ENCODE measurements around the gene SYT1.

Gene SYT1

DNA sequence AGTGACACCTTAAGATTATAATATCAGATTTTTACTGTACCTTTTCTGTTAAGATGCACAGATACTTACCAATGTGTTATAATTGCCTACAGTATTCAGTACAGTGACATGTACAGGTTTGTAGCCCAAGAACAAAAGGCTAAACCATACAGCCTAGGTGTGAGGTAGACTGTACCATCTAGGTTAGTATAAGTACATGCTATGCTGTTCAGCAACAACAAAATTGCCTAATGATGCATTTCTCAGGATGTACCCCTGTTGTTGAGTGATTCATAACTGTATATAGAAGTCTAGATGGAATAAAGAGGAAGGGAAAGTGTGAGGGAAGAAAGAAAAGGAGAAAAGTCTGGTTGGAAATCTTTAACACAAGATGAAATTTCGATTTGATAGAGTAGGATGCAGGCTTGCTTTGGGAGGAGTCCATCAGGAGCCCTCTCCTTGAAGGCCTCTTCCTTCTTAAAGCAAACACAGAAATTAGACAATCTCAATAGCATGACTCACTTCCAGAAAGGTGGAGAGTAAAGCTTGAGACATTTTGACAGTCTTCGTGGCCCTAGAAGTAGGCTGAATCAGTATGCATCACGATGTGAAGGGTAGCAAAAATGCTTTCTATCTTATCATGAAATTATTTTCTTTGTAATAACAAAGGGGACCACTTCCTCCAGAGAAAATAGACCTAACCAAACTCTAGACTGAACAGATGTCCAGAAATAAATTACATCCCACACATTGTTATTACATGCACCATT, 191.5 kb downstream of the SYT1 start:
- DNase-seq (ENCODE audit: low read depth in 2 of 3, low spot score in 2 of 3) = no peak

DNA sequence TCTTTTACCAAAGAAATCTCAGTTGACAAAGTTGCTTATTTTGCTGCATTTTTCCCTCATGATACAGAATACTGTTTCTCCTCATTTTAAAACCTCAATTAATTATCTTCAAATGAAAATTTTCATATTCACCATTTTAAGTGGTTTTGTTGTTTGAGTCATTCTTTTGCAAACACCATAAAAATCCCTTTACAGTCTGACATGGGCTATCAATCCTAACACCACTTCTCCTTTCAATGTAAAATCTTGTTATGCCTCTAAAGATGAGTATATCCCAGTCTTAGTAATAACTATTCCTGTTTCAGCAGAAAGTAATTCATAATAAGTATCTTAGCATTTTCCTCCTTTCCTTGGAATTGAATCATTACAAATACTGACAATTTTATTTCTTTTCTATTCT, 192.2 kb downstream of the SYT1 start:
- DNase-seq (ENCODE audit: low read depth in 2 of 3, low spot score in 2 of 3) = no peak

DNA sequence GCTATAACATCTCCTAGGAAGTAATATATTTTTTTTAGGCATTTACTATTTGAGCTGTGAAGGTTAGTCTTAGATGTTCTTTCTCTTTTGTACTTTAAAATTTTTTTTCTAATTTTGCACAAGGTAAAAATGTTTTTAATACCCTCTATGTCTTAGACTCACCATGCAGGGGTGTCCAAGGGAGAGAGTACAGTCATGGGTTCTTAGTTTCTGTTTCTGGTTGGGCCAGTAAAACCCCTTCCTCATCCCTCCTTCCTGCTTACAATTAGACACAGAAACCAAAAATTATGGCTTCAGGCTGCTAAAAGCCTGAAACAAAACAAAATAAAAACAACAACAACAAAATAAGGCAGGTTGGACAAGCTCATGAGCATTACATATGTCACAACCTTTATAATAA, 193.0 kb downstream of the SYT1 start:
- no peak for DNase-seq (ENCODE audit: low read depth in 2 of 3, low spot score in 2 of 3)

DNA sequence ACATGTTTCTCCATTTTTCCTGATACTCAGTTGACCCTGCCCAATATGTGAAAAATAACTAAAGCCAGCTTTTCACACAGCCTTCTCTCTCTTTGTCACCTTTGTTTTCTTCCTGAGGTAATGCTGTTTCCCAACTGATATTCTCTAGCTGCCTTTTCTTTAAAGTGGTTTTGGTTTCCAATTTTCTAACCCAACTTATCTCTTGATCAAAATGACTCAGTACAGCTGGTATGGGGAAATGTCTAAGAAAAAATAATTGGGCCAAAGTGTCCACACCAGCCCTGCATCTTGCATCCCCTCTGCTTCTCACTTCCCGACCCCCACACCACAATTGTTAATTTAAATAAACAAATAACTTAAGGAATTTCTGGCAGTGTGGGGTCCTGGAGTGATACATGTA, 193.8 kb downstream of the SYT1 start:
- DNase-seq (ENCODE audit: low read depth in 2 of 3, low spot score in 2 of 3) = no peak

DNA sequence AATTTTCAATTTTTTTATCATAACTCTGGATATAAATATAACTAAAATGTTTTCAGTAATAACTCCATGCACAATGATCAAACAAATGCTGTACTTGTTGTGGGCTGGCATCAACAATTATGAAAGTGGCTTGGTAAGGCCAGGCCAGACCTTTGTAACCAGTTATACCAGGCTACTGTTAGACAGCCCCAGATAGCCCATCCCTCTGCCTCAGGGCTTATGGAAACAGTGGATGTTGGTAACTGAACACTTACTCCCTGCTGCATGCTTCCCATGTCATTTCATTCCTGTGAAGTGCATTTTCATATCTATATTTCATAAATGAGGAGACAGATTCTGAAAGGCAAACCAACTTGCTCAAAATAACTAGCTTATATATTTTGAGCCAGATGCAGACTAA, 195.0 kb downstream of the SYT1 start:
- no peak for DNase-seq (ENCODE audit: low read depth in 2 of 3, low spot score in 2 of 3)

DNA sequence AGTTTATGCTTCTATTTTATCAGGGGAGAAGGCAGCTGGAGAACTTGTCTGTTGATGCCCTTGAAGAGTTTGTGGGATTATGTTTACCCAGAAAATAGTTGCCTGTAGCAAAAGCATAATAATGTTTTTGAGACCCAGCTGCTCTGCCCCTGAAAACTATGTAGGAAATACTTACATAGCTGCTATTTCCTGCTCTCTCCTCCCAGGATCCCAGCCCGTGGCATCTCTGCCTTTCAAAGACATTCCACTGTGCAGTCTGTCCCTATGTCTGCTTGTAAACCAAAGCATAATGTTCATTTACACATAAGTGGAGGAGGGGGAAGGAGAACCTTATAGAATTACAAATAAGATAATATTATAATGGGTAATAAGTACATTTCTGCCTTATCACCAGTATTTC, 198.7 kb downstream of the SYT1 start:
- no peak for DNase-seq (ENCODE audit: low read depth in 2 of 3, low spot score in 2 of 3)

DNA sequence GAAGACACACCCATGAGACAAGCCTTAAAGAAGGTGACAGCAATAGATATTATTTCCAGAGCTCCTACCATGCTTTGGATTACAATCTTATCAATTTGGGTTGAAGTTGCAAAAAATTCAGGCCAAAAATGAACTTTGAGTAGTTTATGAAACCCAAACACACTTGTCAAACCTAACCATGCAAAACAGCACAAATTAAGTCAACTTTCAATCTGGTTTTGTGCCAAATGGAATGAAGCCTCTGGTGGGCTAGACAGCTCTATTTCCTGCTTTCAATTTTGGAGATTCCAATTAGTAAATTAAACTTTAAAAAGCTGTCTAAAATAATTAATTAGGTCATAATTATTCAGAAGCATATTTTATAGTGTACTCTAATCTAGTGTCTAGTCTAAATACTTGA, 203.4 kb downstream of the SYT1 start:
- no peak for DNase-seq (ENCODE audit: low read depth in 2 of 3, low spot score in 2 of 3)

DNA sequence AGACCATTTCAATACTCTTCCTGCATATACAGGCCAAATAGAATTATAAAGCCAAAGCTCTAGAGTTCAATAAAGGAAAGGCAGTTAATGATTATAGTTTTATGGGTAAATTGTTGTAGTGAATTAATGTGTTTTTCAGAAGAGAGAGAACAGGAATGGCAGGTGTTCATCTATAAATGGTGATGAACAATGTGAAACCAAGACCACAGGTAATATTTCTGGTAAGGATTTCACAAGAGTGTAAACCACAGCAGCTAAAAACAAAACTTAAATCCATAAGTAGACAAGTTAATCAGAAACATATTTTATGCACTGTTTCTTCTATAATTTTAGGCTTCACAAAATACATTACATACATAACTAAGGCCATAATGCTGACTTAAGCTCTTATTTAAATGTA, 204.4 kb downstream of the SYT1 start:
- no peak for DNase-seq (ENCODE audit: low read depth in 2 of 3, low spot score in 2 of 3)

DNA sequence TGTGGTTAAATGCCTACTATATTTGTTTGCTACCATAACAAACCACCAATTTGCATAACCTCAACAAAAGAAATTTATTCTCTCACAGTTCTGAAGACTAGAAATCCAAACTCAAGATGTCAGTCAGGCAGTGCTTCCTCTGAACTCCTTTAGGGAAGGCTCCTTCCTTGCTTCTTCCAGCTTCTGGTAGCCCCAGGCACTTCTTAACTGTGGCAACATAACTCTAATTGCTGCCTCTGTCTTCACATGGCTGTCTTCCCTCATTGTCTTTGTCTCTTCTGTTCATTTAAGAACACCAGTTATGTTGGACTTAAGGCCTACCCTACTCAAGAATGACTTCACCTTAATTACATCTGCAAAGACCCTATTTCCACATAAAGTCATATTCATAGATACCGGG, 206.9 kb downstream of the SYT1 start:
- no peak for DNase-seq (ENCODE audit: low read depth in 2 of 3, low spot score in 2 of 3)

DNA sequence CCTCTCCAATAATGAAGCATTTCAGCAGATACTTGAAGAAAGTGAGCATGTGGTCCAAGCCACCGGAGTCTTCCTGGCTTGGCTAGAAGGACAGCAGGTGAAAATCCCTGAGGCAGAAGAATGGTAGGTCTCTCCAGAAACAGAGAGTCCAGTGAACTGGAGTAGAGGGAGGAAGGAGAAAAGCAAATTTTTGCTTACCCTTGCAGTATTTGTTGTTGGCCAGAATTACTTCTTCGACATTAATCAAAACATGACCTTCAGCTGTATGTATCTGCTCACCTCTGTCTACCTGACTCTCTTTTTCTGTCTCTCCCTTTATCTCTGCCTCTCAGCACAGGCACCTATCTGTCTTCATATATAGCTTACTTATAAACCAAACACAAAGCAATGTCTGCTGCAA, 208.9 kb downstream of the SYT1 start:
- no peak for DNase-seq (ENCODE audit: low read depth in 2 of 3, low spot score in 2 of 3)

DNA sequence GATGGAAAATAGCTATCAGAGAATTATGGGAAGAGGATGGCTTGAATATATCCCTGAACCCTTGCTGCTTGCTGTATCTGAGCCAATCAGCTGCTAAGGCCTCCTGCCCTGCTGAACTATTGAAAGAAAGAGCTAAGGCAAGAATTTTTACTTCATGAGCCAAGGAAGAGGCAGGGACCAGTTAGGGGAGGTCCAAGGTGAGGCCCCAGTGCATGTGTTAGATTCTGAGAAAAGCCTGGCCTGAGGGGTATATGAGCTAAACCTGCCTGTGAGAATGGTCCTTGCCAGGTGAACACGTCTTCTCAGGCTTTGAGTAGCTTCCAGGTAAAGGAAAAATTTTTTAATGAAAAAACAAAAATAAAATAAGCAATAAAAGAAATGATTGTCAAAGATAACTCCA, 218.0 kb downstream of the SYT1 start:
- DNase-seq (ENCODE audit: low read depth in 2 of 3, low spot score in 2 of 3) = no peak

DNA sequence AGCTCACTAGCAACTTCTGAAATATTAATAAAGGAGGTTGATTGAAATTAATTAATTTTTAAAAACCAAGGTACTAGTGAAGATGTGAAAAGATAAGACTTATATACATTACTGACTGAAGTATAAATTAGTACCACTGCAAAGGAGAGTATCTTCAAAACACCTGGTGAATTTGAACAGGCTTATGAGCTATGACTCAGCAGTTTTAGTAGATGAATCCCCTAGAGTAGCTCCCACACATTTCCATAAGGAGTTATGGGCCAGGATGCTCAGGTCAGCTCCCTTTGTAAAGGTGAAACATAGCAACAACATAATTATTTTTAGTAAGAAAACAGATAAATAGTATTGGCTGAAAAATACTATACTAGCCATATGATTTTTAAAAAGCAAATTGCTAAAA, 218.6 kb downstream of the SYT1 start:
- no peak for DNase-seq (ENCODE audit: low read depth in 2 of 3, low spot score in 2 of 3)

DNA sequence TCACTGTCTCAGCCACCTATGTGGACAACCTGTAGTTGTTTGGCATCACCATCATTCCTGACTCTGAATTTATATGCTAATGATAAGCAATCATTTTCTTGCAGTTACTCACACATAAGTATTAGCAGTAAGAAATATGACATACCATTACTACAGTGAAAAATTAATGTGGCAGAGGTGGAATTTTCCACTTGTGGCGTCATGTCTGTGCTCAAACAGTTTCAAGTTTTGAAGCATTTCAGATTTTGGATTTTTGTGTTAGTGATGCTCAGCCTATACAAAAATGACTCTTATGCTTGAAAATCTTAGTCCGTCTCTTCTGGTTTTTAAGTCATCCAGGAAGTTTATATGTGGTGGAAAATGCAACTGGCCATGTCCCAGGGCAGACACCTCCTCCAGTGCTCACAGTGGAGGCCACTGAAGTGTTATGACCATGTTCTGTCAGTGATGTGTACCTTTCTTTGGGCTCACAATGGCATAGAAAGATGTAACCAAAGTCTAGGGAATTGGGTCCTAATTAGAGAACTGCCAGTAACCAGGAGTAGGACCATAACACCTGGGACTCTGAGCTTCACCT, 220.6 kb downstream of the SYT1 start:
- no peak for DNase-seq (ENCODE audit: low read depth in 2 of 3, low spot score in 2 of 3)

DNA sequence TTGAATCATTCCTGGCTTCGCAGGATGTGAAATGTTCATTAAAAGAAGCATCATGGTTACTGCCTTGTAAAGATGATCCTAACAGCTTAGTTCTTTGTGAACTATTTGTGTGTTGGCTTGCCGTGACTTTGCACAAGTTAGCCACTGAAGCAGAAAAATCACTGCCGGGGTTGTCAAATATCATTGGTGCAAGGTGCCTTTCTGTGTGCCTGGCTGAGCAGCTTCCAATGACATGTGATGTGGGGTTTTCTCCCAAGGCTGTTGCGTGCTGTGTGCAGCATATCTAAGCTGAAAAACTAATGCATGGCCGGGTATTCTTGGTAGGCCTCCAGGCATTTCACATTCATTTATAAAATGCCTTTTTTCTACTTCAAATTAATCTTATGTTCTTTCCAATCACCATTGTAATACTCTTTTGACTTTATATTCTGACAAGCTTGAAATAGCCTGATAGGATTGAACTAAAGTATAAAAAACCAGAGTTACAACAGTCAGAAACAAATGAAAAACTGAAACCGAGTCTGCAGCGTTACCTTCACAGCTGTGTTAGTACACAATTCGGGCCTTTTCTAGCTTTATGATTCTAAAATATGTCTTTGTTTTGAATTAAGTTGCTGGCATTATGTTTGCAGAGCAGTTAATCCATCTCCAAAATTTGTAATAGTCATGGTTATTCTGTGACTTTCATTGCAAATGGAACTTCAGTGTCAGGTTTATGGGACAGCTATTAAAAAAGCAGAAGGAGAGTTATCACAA, 222.1 kb downstream of the SYT1 start:
- no peak for DNase-seq (ENCODE audit: low read depth in 2 of 3, low spot score in 2 of 3)

DNA sequence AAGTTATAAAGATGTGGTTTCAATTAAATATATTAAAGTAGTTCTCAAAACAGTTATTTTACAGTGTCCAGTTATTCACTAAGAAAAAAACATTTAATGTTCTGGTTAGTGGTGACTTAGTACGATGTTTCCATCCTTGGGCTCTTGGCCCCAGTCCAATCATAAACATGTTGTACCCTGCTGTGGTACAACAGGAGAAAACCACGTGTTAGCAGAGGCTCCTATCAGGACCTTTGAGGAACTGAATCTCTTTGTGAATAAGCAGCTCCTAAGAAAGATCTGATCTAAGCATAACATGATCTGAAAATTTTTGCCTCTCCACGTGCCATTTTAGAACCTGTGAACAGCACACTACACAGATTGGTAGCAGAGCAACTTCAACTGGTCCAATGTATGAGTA, 234.0 kb downstream of the SYT1 start:
- DNase-seq (ENCODE audit: low read depth in 2 of 3, low spot score in 2 of 3) = no peak

DNA sequence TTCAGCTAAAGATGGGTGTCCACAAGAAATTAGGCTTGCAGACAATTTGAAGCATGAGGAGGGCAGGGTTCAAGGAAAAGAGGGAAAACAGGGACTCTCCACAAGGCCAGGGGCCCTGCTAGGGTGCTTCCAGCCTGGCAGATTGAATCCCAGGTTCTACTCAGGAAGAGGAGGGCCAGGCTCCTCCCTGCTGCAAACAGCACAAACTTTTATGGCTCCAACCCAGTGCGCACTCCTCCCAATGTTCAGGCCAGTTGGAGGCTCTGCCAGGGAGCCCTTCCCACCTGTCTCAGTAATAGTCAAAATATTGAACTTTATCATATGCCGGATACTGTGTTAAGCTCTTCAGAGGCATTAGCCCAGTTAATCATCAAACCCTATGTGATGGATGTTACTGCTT, 244.4 kb downstream of the SYT1 start:
- DNase-seq (ENCODE audit: low read depth in 2 of 3, low spot score in 2 of 3) = no peak

DNA sequence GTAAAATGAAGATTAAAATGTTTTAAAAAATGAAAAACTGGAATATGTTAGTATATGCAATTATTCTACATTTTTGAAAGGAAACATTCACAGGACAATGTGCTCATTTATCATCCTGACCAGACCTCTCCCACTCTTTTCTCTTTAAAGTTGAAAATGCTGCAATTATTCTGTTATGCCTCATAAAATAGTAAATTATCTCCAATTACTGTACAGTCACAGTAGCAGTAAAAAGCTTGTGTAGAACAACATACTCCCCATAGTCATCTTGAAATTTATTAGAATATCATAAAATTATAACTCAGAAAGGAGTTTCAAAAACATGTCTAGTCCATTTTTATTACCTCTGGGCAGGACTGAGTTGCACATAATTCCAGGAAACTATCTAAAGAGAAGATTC, 250.3 kb downstream of the SYT1 start:
- no peak for DNase-seq (ENCODE audit: low read depth in 2 of 3, low spot score in 2 of 3)

DNA sequence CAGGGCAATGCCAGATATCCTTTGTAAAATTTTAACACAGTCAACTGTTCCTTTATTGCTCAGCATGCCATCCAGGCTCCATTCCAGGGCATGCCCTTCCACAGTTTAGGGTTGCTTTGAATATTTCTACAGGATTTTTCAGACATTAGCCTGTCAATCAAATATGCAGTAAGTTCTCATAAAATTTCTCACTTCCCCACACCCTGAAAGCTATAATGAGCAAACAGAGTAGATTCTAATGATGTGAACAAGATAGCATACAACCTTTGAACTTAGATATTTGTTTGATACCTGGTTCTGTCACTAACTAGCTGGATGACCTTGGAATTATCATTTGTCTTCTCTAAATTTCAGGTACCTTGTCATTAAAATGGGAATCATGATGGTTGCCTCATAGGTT, 251.2 kb downstream of the SYT1 start:
- no peak for DNase-seq (ENCODE audit: low read depth in 2 of 3, low spot score in 2 of 3)

DNA sequence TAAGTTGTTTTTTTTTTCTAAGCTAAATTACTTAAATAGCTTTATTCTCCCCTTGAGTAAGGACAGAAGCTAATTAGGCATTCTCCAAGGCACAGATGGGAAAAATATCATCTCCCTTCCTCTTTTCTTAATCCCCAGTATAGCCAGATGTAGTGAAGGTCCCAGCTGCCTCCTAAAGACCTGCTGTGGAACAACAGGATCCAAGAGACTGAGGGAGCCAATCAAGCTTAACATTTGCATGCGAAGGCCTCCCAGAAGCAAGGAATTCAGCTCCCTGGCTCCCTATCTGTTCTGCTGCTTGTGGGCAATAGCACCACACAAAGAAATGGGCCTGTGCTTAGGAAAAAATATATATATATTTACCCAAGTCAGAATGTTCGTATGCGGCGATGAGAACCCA, 255.2 kb downstream of the SYT1 start:
- no peak for DNase-seq (ENCODE audit: low read depth in 2 of 3, low spot score in 2 of 3)

DNA sequence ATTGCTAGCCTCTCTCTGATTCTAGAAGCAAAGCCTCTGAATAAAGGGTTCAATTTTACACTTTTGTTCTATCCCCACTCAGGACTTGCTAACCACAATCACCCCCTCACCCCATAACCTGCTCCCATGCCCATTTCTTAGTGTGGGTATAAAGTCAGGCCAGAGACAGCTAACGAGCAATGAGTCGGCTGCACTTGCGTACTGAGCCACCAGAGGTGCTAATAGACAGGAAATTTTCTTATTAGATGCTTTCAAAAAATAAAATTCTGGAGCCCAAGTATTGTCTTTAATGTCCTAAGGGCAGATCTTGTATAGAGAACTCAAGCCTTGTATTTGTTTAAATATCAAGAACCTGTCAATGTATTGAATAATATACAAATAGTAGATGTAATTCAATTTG, 256.9 kb downstream of the SYT1 start:
- DNase-seq (ENCODE audit: low read depth in 2 of 3, low spot score in 2 of 3) = no peak

DNA sequence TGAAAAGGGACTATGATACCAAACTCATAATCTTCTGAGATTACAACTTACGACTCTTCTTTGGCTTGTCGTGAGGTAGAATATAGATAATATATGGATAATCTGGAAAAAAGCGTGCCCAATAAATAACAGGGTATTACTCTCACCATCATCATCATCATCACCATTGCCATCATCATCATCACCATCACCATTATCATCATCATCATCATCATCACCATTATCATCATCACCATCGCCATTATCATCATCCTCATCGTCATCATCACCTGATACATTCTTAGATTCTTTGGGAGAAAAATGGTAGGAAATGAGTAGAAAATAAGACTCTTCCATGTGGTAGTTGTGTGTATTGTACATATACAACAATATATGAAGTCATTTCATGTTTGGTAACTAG, 259.8 kb downstream of the SYT1 start:
- DNase-seq (ENCODE audit: low read depth in 2 of 3, low spot score in 2 of 3) = no peak

DNA sequence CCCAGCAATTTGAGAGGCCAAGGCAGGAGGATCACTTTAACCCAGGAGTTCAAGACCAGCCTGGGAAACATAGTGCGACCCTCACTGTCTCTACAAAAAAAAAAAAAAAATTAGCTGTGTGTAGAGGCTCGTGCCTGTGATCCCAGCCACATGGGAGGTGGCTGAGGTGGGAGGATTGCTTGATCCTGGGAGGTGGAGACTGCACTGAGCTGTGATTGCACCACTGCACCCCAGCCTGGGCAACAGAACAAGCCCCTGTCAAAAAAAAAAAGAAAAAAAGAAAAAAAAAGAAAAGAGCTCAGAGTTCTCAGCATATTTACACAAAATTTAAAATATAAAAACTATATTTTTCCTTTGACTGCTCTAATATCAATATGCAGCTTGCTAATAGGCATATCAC, 260.8 kb downstream of the SYT1 start:
- DNase-seq (ENCODE audit: low read depth in 2 of 3, low spot score in 2 of 3) = no peak

Data from activated CD8-positive, alpha-beta memory T cell treated with anti-CD3 and anti-CD28 coated beads for 48 hours (primary cell).